Esophagus muscularis mucosa (tissue), 4 donors: ENCODE measurements around the gene TMEM243. TPM values are rescaled to one million over a fixed set of nuclear protein-coding genes. Genes with fewer than 3 reads are reported as not detected.

ENCODE experiments used
- DNase-seq: peaks from one replicate; pipeline ENCODE4 v3.0.0-alpha.2; 2017; ENCODE audit errors: extremely low spot score
- H3K27ac ChIP-seq, 4 donors: fragments of 200-600 bp; sonication (generic); replicated peaks in 1 of 4; 1 replicate in 3 of 4; 2 replicates in 1 of 4; pipeline ENCODE4 v1.5.1; 2016 to 2019; ENCODE audit warnings: mild to moderate bottlenecking in 1 of 4
- H3K27me3 ChIP-seq, 4 donors: fragments of 200-600 bp; sonication (generic); one replicate each; pipeline versions ENCODE4 v1.5.1 to v1.6.0; 2016 to 2019
- H3K36me3 ChIP-seq, 4 donors: fragments of 200-600 bp; sonication (generic); one replicate each; pipeline ENCODE4 v1.5.1; 2016 to 2019
- H3K4me1 ChIP-seq, 4 donors: fragments of 200-600 bp; sonication (generic); one replicate each; pipeline ENCODE4 v1.5.1; 2016 to 2019
- H3K4me3 ChIP-seq, 4 donors: fragments of 200-600 bp; sonication (generic); 1 replicate in 2 of 4; 2 replicates in 2 of 4; pipeline ENCODE4 v1.5.1; 2016 to 2019; ENCODE audit warnings: mild to moderate bottlenecking in 4 of 4, moderate library complexity in 1 of 4
- H3K9me3 ChIP-seq, 4 donors: fragments of 200-600 bp; sonication (generic); 1 replicate in 3 of 4; 2 replicates in 1 of 4; pipeline ENCODE4 v1.5.1; 2016 to 2019
- CTCF ChIP-seq, 3 experiments: fragments of 200-600 bp in 2 of 3; fragments of 450-650 bp in 1 of 3; sonication (generic) in 2 of 3; IDR thresholded peaks; one replicate each; pipeline ENCODE4 v1.5.1; 2017 to 2019; ENCODE audit warnings: antibody characterized with exemption in 3 of 3, mild to moderate bottlenecking in 2 of 3, moderate library complexity in 1 of 3
- EP300 ChIP-seq: sonication (generic); formaldehyde crosslinking; IDR thresholded peaks from one replicate; pipeline ENCODE4 v1.6.1; 2017; ENCODE audit warnings: antibody characterized with exemption
- POLR2A ChIP-seq: fragments of 450-650 bp; IDR thresholded peaks from one replicate; pipeline ENCODE4 v1.6.1; 2017; ENCODE audit warnings: antibody characterized with exemption, moderate library complexity, mild to moderate bottlenecking, low read depth
- POLR2AphosphoS5 ChIP-seq, 2 donors: sonication (generic); formaldehyde crosslinking; IDR thresholded peaks; one replicate each; pipeline ENCODE4 v1.6.1; 2017; ENCODE audit warnings: antibody characterized with exemption in 2 of 2
- WGBS: methylation state at CpG from one replicate; pipeline ENCODE4 v1.1.5; 2018; 5-methylcytosine and 5-hydroxymethylcytosine counted together
- intact Hi-C: fragments of 100-400 bp; cut with DNase I; formaldehyde crosslinking; loops from one replicate; pipeline ENCODE4 v1.15.1; 2023
- total RNA-seq, 4 donors: library from RNA; depleted of rRNA; stranded (reverse); fragments of >200 nt; gene quantifications; one replicate each; pipeline versions ENCODE4 v1.1.0 to v1.2.1, GENCODE V29; 2016

Gene TMEM243
- total RNA-seq, 4 donors from 2014 or later = 15.0 to 27.9 (median 19.8) TPM

- Histone ChIP-seq H3K4me1 (peaks cover 4 to 46% (median 36%) of the 10 kb centered on the region in 4 donors), H3K27ac (peak overlapping the region; percentile 82 to 87 (median 85))
- WGBS = 74% methylated on average over 9 of the region's 9 CpGs
Measured at GRCh38 chr7:87217983-87218653, 1.4 kb downstream of the TMEM243 start.

GRCh38 chr7:87216701-87217508, 2.6 kb downstream of the TMEM243 start:
- no peaks in the 10 kb centered on the region for H3K27me3 ChIP-seq
- TF ChIP-seq POLR2A (no peak), POLR2AphosphoS5 (IDR thresholded peaks at IDR 0.05) (no peak), EP300 (no peak), CTCF (IDR thresholded peaks at IDR 0.05) (no peak)
- intact Hi-C loops = no loop called here
- peaks cover 4 to 56% (median 36%) of the 10 kb centered on the region in 4 donors for H3K4me1 ChIP-seq
- WGBS = 67% methylated on average over 5 of the region's 5 CpGs
- no peaks in the 10 kb centered on the region for H3K36me3 ChIP-seq
- H3K27ac ChIP-seq = peak overlapping the region in 2 of 4 donors; percentile 2 to 24
- DNase-seq = no peak
- H3K4me3 ChIP-seq = peak overlapping the region in 1 of 4 donors; percentile 8
- no peaks in the 10 kb centered on the region for H3K9me3 ChIP-seq

More at GRCh38 chr7:87217983-87218653, 1.4 kb downstream of the TMEM243 start:
- Histone ChIP-seq H3K27me3 (no peaks in the 10 kb centered on the region), H3K9me3 (no peaks in the 10 kb centered on the region), H3K36me3 (no peaks in the 10 kb centered on the region), H3K4me3 (peak overlapping the region; percentile 72 to 88 (median 82))
- no peak for DNase-seq
- intact Hi-C loops = no loop called here
- TF ChIP-seq POLR2A (no peak), EP300 (no peak), CTCF (IDR thresholded peaks at IDR 0.05) (no peak), POLR2AphosphoS5 (IDR thresholded peaks at IDR 0.05) (no peak)

GRCh38 chr7:87215046-87215445, 4.5 kb downstream of the TMEM243 start:
- peaks cover 0 to 5% (median 2%) of the 10 kb centered on the region in 4 donors for H3K36me3 ChIP-seq
- no peak for DNase-seq
- H3K4me1 ChIP-seq = peaks cover 4 to 47% (median 27%) of the 10 kb centered on the region in 4 donors
- no peak overlapping the region for H3K27ac ChIP-seq
- no peak overlapping the region for H3K4me3 ChIP-seq
- WGBS = 100% methylated on average over 3 of the region's 3 CpGs
- intact Hi-C loops = no loop called here
- H3K27me3 ChIP-seq = no peaks in the 10 kb centered on the region
- no peaks in the 10 kb centered on the region for H3K9me3 ChIP-seq
- TF ChIP-seq POLR2A (no peak), CTCF (IDR thresholded peaks at IDR 0.05) (no peak), EP300 (no peak), POLR2AphosphoS5 (IDR thresholded peaks at IDR 0.05) (no peak)

GRCh38 chr7:87213811-87214210, 5.7 kb downstream of the TMEM243 start:
- Histone ChIP-seq H3K36me3 (peaks cover 0 to 5% (median 2%) of the 10 kb centered on the region in 4 donors), H3K9me3 (no peaks in the 10 kb centered on the region), H3K27ac (no peak overlapping the region), H3K4me3 (no peak overlapping the region), H3K4me1 (peaks cover 4 to 42% (median 25%) of the 10 kb centered on the region in 4 donors), H3K27me3 (no peaks in the 10 kb centered on the region)
- DNase-seq = no peak
- WGBS = 63% methylated on average over 2 of the region's 2 CpGs
- TF ChIP-seq POLR2AphosphoS5 (IDR thresholded peaks at IDR 0.05) (no peak), EP300 (no peak), POLR2A (no peak), CTCF (IDR thresholded peaks at IDR 0.05) (no peak)
- intact Hi-C loops = no loop called here
